ENCODE measurements around the gene ST3GAL3.

GRCh38 chr1:43805340-43805739 is 98.0 kb downstream of the ST3GAL3 start:
- TF ChIP-seq CTCF (IDR thresholded peaks at IDR 0.05; ENCODE audit: low read depth, low read length) (no peak), MAX (IDR thresholded peaks at IDR 0.05; ENCODE audit: low read depth, low read length) (no peak)

All from NB4 (cell line).